Endothelial cell of umbilical vein (primary cell): ENCODE measurements around the gene REM2. TPM values are rescaled to one million over a fixed set of nuclear protein-coding genes. Genes with fewer than 3 reads are reported as not detected.

Experiments
- BruUV-seq: library from RNA; stranded (reverse); fragments of 400-500 nt; replicated peaks from 2 replicates; lab custom pipeline; 2021; lab: Mats Ljungman, UMichigan
- CTCF ChIA-PET: fragments of 300-600, 350-600 bp; sonication (Branson Sonifier 250); formaldehyde crosslinking; loops from one replicate; lab custom pipeline; 2021; ENCODE audit warnings: antibody characterized with exemption, inconsistent platforms; lab: Charles Lee
- POLR2A ChIA-PET: fragments of 300-600, 350-600 bp; sonication (Branson Sonifier 250); formaldehyde crosslinking; loops from one replicate; lab custom pipeline; 2021; ENCODE audit warnings: antibody characterized with exemption, inconsistent platforms; lab: Charles Lee
- DNase-seq: peaks from one replicate; pipeline ENCODE4 v3.0.0-alpha.2; 2011; ENCODE audit warnings: low read depth, low spot score
- FAIRE-seq: peaks from 2 replicates; lab custom pipeline; 2011; peaks lifted over from hg19 to GRCh38; lab: Jason Lieb, UNC
- H2AFZ ChIP-seq: 2 replicates; pipeline ENCODE4 v1.6.0; 2012; ENCODE audit warnings: low read depth, low read length, control low read depth, inconsistent platforms
- H3K27ac ChIP-seq: 2 replicates; pipeline ENCODE4 v1.5.1; 2011; ENCODE audit warnings: low read depth, mild to moderate bottlenecking, control low read depth, low read length, moderate library complexity; ENCODE audit not compliant: insufficient read depth
- H3K27me3 ChIP-seq, 2 experiments: 2 replicates each; pipeline versions ENCODE4 v1.6.0 to v1.6.1; 2011; ENCODE audit warnings: low read length in 2 of 2, mixed read lengths in 1 of 2; ENCODE audit not compliant: control insufficient read depth in 2 of 2, insufficient read depth in 2 of 2
- H3K36me3 ChIP-seq, 2 experiments: 2 replicates in 1 of 2; 3 replicates in 1 of 2; pipeline ENCODE4 v1.5.1; 2011; ENCODE audit warnings: low read length in 2 of 2, mild to moderate bottlenecking in 1 of 2, moderate library complexity in 1 of 2; ENCODE audit not compliant: control insufficient read depth in 2 of 2, insufficient read depth in 2 of 2; ENCODE audit errors: extremely low read depth in 1 of 2
- H3K4me1 ChIP-seq: 3 replicates; pipeline ENCODE4 v1.5.1; 2011; ENCODE audit warnings: mild to moderate bottlenecking, low read length; ENCODE audit not compliant: control insufficient read depth, insufficient read depth; ENCODE audit errors: extremely low read depth
- H3K4me2 ChIP-seq: 2 replicates; pipeline ENCODE4 v1.6.1; 2011; ENCODE audit warnings: low read length, control low read depth, mixed read lengths; ENCODE audit not compliant: insufficient read depth
- H3K4me3 ChIP-seq, 3 experiments: fragments of 200-600 bp in 1 of 3; sonication (generic), shearing (Covaris generic) in 1 of 3; replicated peaks in 1 of 3; 2 replicates each; pipeline ENCODE4 v1.5.1; 2011 to 2016; ENCODE audit warnings: control low read depth in 3 of 3, low read length in 3 of 3, mild to moderate bottlenecking in 2 of 3, inconsistent platforms in 1 of 3, low read depth in 1 of 3, moderate library complexity in 1 of 3; ENCODE audit not compliant: insufficient read depth in 1 of 3
- H3K79me2 ChIP-seq: 2 replicates; pipeline ENCODE4 v1.6.0; 2012; ENCODE audit warnings: low read length, inconsistent platforms; ENCODE audit not compliant: control insufficient read depth, insufficient read depth
- H3K9ac ChIP-seq: replicated peaks from 2 replicates; pipeline ENCODE3; 2011; ENCODE audit warnings: low read length, control low read depth; ENCODE audit not compliant: insufficient read depth; ENCODE audit errors: extremely low read depth
- H3K9me1 ChIP-seq: replicated peaks from 3 replicates; pipeline ENCODE4 v1.6.0; 2011; ENCODE audit warnings: mild to moderate bottlenecking, low read length; ENCODE audit not compliant: control insufficient read depth, insufficient read depth; ENCODE audit errors: extremely low read depth
- H3K9me3 ChIP-seq: replicated peaks from 2 replicates; pipeline ENCODE4 v1.5.1; 2012; ENCODE audit warnings: low read length, inconsistent platforms; ENCODE audit not compliant: control insufficient read depth, insufficient read depth
- H4K20me1 ChIP-seq: replicated peaks from 2 replicates; pipeline ENCODE3; 2011; ENCODE audit warnings: mild to moderate bottlenecking, low read length; ENCODE audit not compliant: control insufficient read depth, insufficient read depth; ENCODE audit errors: extremely low read depth
- EZH2 ChIP-seq: IDR thresholded peaks from 2 replicates; pipeline ENCODE4 v1.6.1; 2012; ENCODE audit warnings: borderline replicate concordance, low read depth, mild to moderate bottlenecking, moderate library complexity, low read length, inconsistent platforms; ENCODE audit not compliant: severe bottlenecking
- FOS ChIP-seq: IDR thresholded peaks from 2 replicates; pipeline ENCODE4 v1.6.1; 2011; ENCODE audit warnings: mild to moderate bottlenecking, low read length, moderate library complexity, borderline replicate concordance; ENCODE audit not compliant: insufficient read depth
- GATA2 ChIP-seq: IDR thresholded peaks from 2 replicates; pipeline ENCODE4 v1.7.0; 2011; ENCODE audit warnings: low read depth, mild to moderate bottlenecking, moderate library complexity, mixed read lengths, low read length; ENCODE audit not compliant: insufficient read length, insufficient read depth
- JUN ChIP-seq: IDR thresholded peaks from 2 replicates; pipeline ENCODE4 v1.6.1; 2011; ENCODE audit warnings: borderline replicate concordance, low read depth; ENCODE audit not compliant: insufficient read length, insufficient read depth
- MYC ChIP-seq: IDR thresholded peaks from one replicate; pipeline ENCODE4 v1.6.1; 2011; ENCODE audit warnings: mild to moderate bottlenecking, low read depth, low read length
- POLR2A ChIP-seq: IDR thresholded peaks from 2 replicates; pipeline ENCODE4 v1.6.1; 2012; ENCODE audit warnings: low read depth, mild to moderate bottlenecking, control low read depth, low read length
- POLR2AphosphoS5 ChIP-seq: IDR thresholded peaks from 2 replicates; pipeline ENCODE4 v1.6.1; 2012; ENCODE audit warnings: low read depth, mild to moderate bottlenecking, control low read depth, low read length, moderate library complexity; ENCODE audit not compliant: insufficient read depth
- dilution Hi-C: fragments of 300-500 bp; cut with MboI; formaldehyde crosslinking; loops from one replicate; pipeline ENCODE4 v1.15.0; 2019; ENCODE audit warnings: low sequenced_read_pairs; ENCODE audit not compliant: extremely low pct_ligation_motif_present
- intact Hi-C: fragments of 100-400 bp; cut with micrococcal nuclease; formaldehyde crosslinking; loops from one replicate; pipeline ENCODE4 v1.10.0; 2022
- polyA plus RNA-seq, 4 experiments: library from polyadenylated mRNA; depleted of rRNA in 3 of 4; stranded (reverse) in 3 of 4; unstranded in 1 of 4; fragments of >200 nt; gene quantifications; 2 replicates each; pipeline versions ENCODE4 v1.2.1 to v1.2.3, GENCODE V29; 2011 to 2012; ENCODE audit warnings: missing spikeins in 1 of 4
- total RNA-seq: library from RNA; stranded (reverse); gene quantifications from 2 replicates; pipeline ENCODE4 v1.2.3, GENCODE V29; 2021
- TF ChIP-seq, protein P1 (sequence below): IDR thresholded peaks from 2 replicates; pipeline ENCODE4 v1.6.1; 2011; ENCODE audit not compliant: insufficient read depth, insufficient read length
- TF ChIP-seq, protein P2 (sequence below), 2 donors: IDR thresholded peaks; 1 replicate in 1 of 2; 2 replicates in 1 of 2; pipeline ENCODE4 v1.5.1; 2011; ENCODE audit warnings: low read length in 2 of 2, mild to moderate bottlenecking in 2 of 2, moderate library complexity in 2 of 2, control low read depth in 1 of 2, inconsistent platforms in 1 of 2, low read depth in 1 of 2; ENCODE audit not compliant: insufficient read depth in 1 of 2; ENCODE audit errors: extremely low read depth in 1 of 2

The REM2 gene
- total and polyA plus RNA-seq, 2 donors (not counting 3 experiments of a cell fraction or from before 2014, with no cell fraction given) = 0.33 TPM; not detected in 1

DNA sequence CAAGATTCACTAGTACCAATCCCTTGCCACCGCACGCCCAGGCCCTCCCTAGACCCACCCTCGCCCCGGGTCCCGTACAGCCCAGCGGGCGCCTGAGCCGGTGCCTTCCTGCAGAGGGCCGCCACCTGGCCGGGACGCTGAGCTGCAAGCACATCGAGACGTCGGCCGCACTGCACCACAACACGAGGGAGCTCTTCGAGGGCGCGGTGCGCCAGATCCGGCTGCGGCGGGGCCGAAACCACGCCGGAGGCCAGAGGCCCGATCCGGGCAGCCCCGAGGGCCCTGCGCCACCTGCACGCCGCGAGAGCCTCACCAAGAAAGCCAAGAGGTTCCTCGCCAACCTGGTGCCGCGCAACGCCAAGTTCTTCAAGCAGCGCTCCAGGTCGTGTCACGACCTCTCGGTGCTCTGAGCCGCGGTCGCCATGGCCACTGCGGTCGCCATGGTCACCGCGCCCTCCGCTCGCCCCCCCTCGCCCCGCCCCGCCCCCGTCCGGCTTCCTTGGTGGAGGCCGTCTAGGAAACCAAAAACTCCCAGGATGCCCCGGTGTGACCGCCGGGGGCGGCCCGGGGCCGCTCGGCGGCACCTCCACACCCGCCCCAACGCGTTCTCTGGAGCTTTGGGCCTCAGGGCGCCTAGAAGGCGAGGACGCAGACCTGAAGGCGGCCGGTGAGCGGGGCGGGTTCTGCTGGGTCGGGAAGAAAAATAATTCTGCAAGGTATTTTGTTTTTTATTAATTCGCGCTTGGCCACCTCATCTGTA, 3.7 kb downstream of the REM2 start:
- dilution Hi-C loops (no loop called here), intact Hi-C loops (no loop called here)
- POLR2A ChIA-PET = no interaction called here
- Histone ChIP-seq H3K9me1 (no peaks in the 10 kb centered on the region), H3K4me1 (no peaks in the 10 kb centered on the region), H3K79me2 (no peaks in the 10 kb centered on the region), H3K4me3 (peak overlapping the region in 2 of 3 experiments; percentile 26 to 32), H3K9ac (no peak overlapping the region), H3K27ac (no peak overlapping the region), H4K20me1 (no peaks in the 10 kb centered on the region), H3K9me3 (no peaks in the 10 kb centered on the region), H3K4me2 (peak overlapping the region; percentile 33), H3K27me3 (no peaks in the 10 kb centered on the region), H2AFZ (peak overlapping the region; percentile 91), H3K36me3 (no peaks in the 10 kb centered on the region)
- no TSS peak for BruUV-seq
- peak; percentile 24 for DNase-seq
- FAIRE-seq = peak; percentile 21
- CTCF ChIA-PET = interaction anchor here (1.0 to 11.4 kb wide), 6 partner anchors 15 to 316 kb away, joined by 3 to 80 read pairs (median 5); partner anchors contain the start of genes LRP10 and MMP14
- TF ChIP-seq FOS (no peak), JUN (no peak), POLR2AphosphoS5 (no peak), EZH2 (no peak), MYC (no peak), GATA2 (no peak), POLR2A (no peak)
- TF ChIP-seq, protein P1, sequence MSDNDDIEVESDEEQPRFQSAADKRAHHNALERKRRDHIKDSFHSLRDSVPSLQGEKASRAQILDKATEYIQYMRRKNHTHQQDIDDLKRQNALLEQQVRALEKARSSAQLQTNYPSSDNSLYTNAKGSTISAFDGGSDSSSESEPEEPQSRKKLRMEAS = peak; percentile 51
- TF ChIP-seq, protein P2, sequence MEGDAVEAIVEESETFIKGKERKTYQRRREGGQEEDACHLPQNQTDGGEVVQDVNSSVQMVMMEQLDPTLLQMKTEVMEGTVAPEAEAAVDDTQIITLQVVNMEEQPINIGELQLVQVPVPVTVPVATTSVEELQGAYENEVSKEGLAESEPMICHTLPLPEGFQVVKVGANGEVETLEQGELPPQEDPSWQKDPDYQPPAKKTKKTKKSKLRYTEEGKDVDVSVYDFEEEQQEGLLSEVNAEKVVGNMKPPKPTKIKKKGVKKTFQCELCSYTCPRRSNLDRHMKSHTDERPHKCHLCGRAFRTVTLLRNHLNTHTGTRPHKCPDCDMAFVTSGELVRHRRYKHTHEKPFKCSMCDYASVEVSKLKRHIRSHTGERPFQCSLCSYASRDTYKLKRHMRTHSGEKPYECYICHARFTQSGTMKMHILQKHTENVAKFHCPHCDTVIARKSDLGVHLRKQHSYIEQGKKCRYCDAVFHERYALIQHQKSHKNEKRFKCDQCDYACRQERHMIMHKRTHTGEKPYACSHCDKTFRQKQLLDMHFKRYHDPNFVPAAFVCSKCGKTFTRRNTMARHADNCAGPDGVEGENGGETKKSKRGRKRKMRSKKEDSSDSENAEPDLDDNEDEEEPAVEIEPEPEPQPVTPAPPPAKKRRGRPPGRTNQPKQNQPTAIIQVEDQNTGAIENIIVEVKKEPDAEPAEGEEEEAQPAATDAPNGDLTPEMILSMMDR (IDR thresholded peaks at IDR 0.05; ENCODE audit: extremely low read depth in 1 of 2, insufficient read depth in 1 of 2, low read depth in 1 of 2, low read length in 2 of 2) = peak; percentile 6 to 37
